IMR-90 (cell line): ENCODE results near the gene FAM83B. TPM values are rescaled to one million over a fixed set of nuclear protein-coding genes. Genes with fewer than 3 reads are reported as not detected.
A peak's percentile ranks its signal among the peaks of the same experiment; 100 is the strongest.

Experiments used
- ATAC-seq: fragments of 200-7000 bp; cut with Tn5 transposase; 2 replicates; pipeline ENCODE4 v1.9.1; 2020; ENCODE audit warnings: low read depth, mild to moderate bottlenecking, moderate library complexity
- BruUV-seq: library from RNA; stranded (reverse); fragments of 400-500 nt; replicated peaks from 2 replicates; lab custom pipeline; 2021; lab: Mats Ljungman, UMichigan
- CTCF ChIA-PET: fragments of 300-600 bp; formaldehyde crosslinking; extraction: SDS; loops from one replicate; lab custom pipeline; 2021; ENCODE audit warnings: antibody characterized with exemption; lab: Yijun Ruan, JAX
- POLR2A ChIA-PET: fragments of 300-600 bp; sonication (Branson Sonifier 250); formaldehyde crosslinking; loops from one replicate; lab custom pipeline; 2022; ENCODE audit warnings: antibody characterized with exemption; ENCODE audit not compliant: unreplicated experiment; lab: Charles Lee
- DNase-seq: peaks from one replicate; pipeline ENCODE4 v3.0.0; 2013
- H2AFZ ChIP-seq: replicated peaks from 2 replicates; pipeline ENCODE3; 2013; ENCODE audit warnings: low read length, mild to moderate bottlenecking; ENCODE audit not compliant: poor library complexity
- H2AK5ac ChIP-seq: 2 replicates; pipeline ENCODE4 v1.6.1; 2013; ENCODE audit warnings: low read depth, low read length, inconsistent platforms
- H2AK9ac ChIP-seq: replicated peaks from 2 replicates; pipeline ENCODE3; 2013; ENCODE audit warnings: mild to moderate bottlenecking, low read depth, low read length, moderate library complexity; ENCODE audit not compliant: poor library complexity
- H2BK120ac ChIP-seq: 2 replicates; pipeline ENCODE4 v1.6.1; 2013; ENCODE audit warnings: low read depth, low read length, inconsistent platforms
- H2BK15ac ChIP-seq: 3 replicates; pipeline ENCODE4 v1.6.1; 2013; ENCODE audit warnings: low read depth, low read length, inconsistent platforms
- H2BK20ac ChIP-seq: 2 replicates; pipeline ENCODE4 v1.6.1; 2013; ENCODE audit warnings: low read depth, mild to moderate bottlenecking, inconsistent platforms, low read length, moderate library complexity
- H2BK5ac ChIP-seq: 2 replicates; pipeline ENCODE4 v1.6.1; 2013; ENCODE audit warnings: mild to moderate bottlenecking, low read depth, low read length, inconsistent platforms; ENCODE audit not compliant: poor library complexity, severe bottlenecking
- H3K14ac ChIP-seq: replicated peaks from 2 replicates; pipeline ENCODE4 v1.6.1; 2013; ENCODE audit warnings: low read depth, low read length, inconsistent platforms
- H3K18ac ChIP-seq: 2 replicates; pipeline ENCODE4 v1.6.1; 2013; ENCODE audit warnings: low read depth, low read length, control low read depth
- H3K23ac ChIP-seq: 2 replicates; pipeline ENCODE4 v1.6.1; 2013; ENCODE audit warnings: low read depth, low read length, inconsistent platforms
- H3K27ac ChIP-seq: 2 replicates; pipeline ENCODE4 v1.5.1; 2013; ENCODE audit warnings: mild to moderate bottlenecking, control low read depth, low read length; ENCODE audit not compliant: insufficient read depth
- H3K27me3 ChIP-seq: 2 replicates; pipeline ENCODE4 v1.6.1; 2013; ENCODE audit warnings: low read length; ENCODE audit not compliant: control insufficient read depth, insufficient read depth
- H3K36me3 ChIP-seq: 2 replicates; pipeline ENCODE4 v1.6.1; 2013; ENCODE audit warnings: low read length, mixed read lengths; ENCODE audit not compliant: control insufficient read depth, insufficient read depth
- H3K4ac ChIP-seq: 2 replicates; pipeline ENCODE4 v1.6.1; 2013; ENCODE audit warnings: low read depth, low read length, inconsistent platforms
- H3K4me1 ChIP-seq: 2 replicates; pipeline ENCODE4 v1.6.1; 2013; ENCODE audit warnings: low read length, mixed read lengths; ENCODE audit not compliant: control insufficient read depth, insufficient read depth
- H3K4me2 ChIP-seq: 2 replicates; pipeline ENCODE4 v1.6.1; 2013; ENCODE audit warnings: low read depth, mild to moderate bottlenecking, control low read depth, low read length, moderate library complexity
- H3K4me3 ChIP-seq: 2 replicates; pipeline ENCODE4 v1.5.1; 2013; ENCODE audit warnings: low read depth, mild to moderate bottlenecking, control low read depth, low read length, moderate library complexity; ENCODE audit not compliant: insufficient read depth
- H3K56ac ChIP-seq: 2 replicates; pipeline ENCODE4 v1.6.1; 2013; ENCODE audit warnings: low read length, inconsistent platforms; ENCODE audit not compliant: insufficient read depth; ENCODE audit errors: extremely low read depth
- H3K79me1 ChIP-seq, 2 experiments: 2 replicates each; pipeline ENCODE4 v1.6.1; 2013; ENCODE audit warnings: low read length in 2 of 2, inconsistent platforms in 1 of 2, low read depth in 1 of 2
- H3K9ac ChIP-seq: 2 replicates; pipeline ENCODE4 v1.6.1; 2013; ENCODE audit warnings: low read depth, low read length, control low read depth
- H3K9me1 ChIP-seq: 2 replicates; pipeline ENCODE4 v1.6.1; 2013; ENCODE audit warnings: low read length, inconsistent platforms; ENCODE audit not compliant: insufficient read depth
- H3K9me3 ChIP-seq: 2 replicates; pipeline ENCODE4 v1.6.1; 2013; ENCODE audit warnings: low read length; ENCODE audit not compliant: control insufficient read depth, insufficient read depth
- H4K20me1 ChIP-seq: 2 replicates; pipeline ENCODE4 v1.6.1; 2013; ENCODE audit warnings: low read length, inconsistent platforms; ENCODE audit not compliant: insufficient read depth
- H4K5ac ChIP-seq: 2 replicates; pipeline ENCODE4 v1.6.1; 2013; ENCODE audit warnings: mild to moderate bottlenecking, low read depth, low read length, control low read depth
- H4K8ac ChIP-seq, 2 experiments: 2 replicates each; pipeline ENCODE4 v1.6.1; 2013; ENCODE audit warnings: low read depth in 2 of 2, low read length in 2 of 2, control low read depth in 1 of 2, inconsistent platforms in 1 of 2
- H4K91ac ChIP-seq: 2 replicates; pipeline ENCODE4 v1.6.1; 2013; ENCODE audit warnings: low read depth, low read length, inconsistent platforms; ENCODE audit not compliant: insufficient read depth
- CHD1 ChIP-seq: IDR thresholded peaks from 2 replicates; pipeline ENCODE4 v1.6.1; 2012; ENCODE audit warnings: low read depth, low read length, improper control_type of control experiment
- FOS ChIP-seq: fragments of 150-350 bp; IDR thresholded peaks from 2 replicates; pipeline ENCODE4 v1.6.1; 2016; ENCODE audit warnings: low read depth, low read length
- MAFK ChIP-seq: IDR thresholded peaks from 2 replicates; pipeline ENCODE4 v1.6.1; 2012; ENCODE audit warnings: low read depth, low read length, improper control_type of control experiment
- MXI1 ChIP-seq: IDR thresholded peaks from 2 replicates; pipeline ENCODE4 v1.6.1; 2012; ENCODE audit warnings: low read depth, mild to moderate bottlenecking, low read length, moderate library complexity, borderline replicate concordance
- RCOR1 ChIP-seq: IDR thresholded peaks from 2 replicates; pipeline ENCODE4 v1.6.1; 2012; ENCODE audit warnings: mild to moderate bottlenecking, low read length, improper control_type of control experiment; ENCODE audit not compliant: insufficient replicate concordance
- RFX5 ChIP-seq: IDR thresholded peaks from 2 replicates; pipeline ENCODE4 v1.8.0; 2012; ENCODE audit warnings: low read depth, mild to moderate bottlenecking, low read length, moderate library complexity
- USF2 ChIP-seq: fragments of 150-350 bp; IDR thresholded peaks from 2 replicates; pipeline ENCODE4 v1.6.1; 2017; ENCODE audit warnings: mild to moderate bottlenecking, antibody characterized with exemption, low read length, low read depth
- WGBS, 2 experiments: methylation state at CpG; one replicate each; pipeline versions ENCODE4 v1.1.5 to v1.1.7; 2013; ENCODE audit warnings: missing lambda C conversion rate in 2 of 2; ENCODE audit not compliant: insufficient read length in 1 of 2; ENCODE audit errors: extremely low coverage in 2 of 2; 5-methylcytosine and 5-hydroxymethylcytosine counted together
- dilution Hi-C: fragments of 300-500 bp; cut with HindIII; formaldehyde crosslinking; loops from one replicate; pipeline ENCODE4 v1.14.3; 2018; ENCODE audit warnings: low sequenced_read_pairs; ENCODE audit not compliant: unreplicated experiment
- in situ Hi-C: fragments of 300-500 bp; cut with MboI; formaldehyde crosslinking; loops from 3 replicates; pipeline ENCODE4 v1.14.3; 2019; ENCODE audit warnings: low sequenced_read_pairs, inconsistent platforms, mixed read lengths
- intact Hi-C: fragments of 100-400 bp; cut with micrococcal nuclease; formaldehyde crosslinking; loops from 2 replicates; pipeline ENCODE4 v1.10.0; 2022
- polyA plus RNA-seq, 3 experiments: library from polyadenylated mRNA; depleted of rRNA; stranded (reverse); fragments of >200 nt; gene quantifications; 2 replicates each; pipeline ENCODE4 v1.2.3, GENCODE V29; 2012; ENCODE audit warnings: low replicate concordance in 1 of 3
- total RNA-seq: library from RNA; depleted of rRNA; stranded (reverse); fragments of >200 nt; gene quantifications from 2 replicates; pipeline ENCODE4 v1.2.3, GENCODE V29; 2012

The FAM83B gene
- total and polyA plus RNA-seq, 2 of the 4 experiments (the other 2 are of a cell fraction), result 0.02 to 0.18 TPM

- Histone ChIP-seq H4K91ac (no peak overlapping the region; the same call in 1 of the 2 replicates), H2BK15ac (peak overlapping the region; percentile 29; the same call in 1 of the 3 replicates), H3K4me2 (peak overlapping the region; percentile 68; the same call in 1 of the 2 replicates), H4K8ac (peak overlapping the region in 1 of 2 experiments; percentile 73; a peak in 1 of 4 replicates), H3K4me3 (no peak overlapping the region), H3K79me1 (no peaks in the 10 kb centered on the region), H3K36me3 (no peaks in the 10 kb centered on the region), H2AK5ac (no peak overlapping the region), H3K4me1 (peaks cover 15% of the 10 kb centered on the region), H2BK120ac (peak overlapping the region; percentile 93), H4K20me1 (no peaks in the 10 kb centered on the region), H2AFZ (no peak overlapping the region), H3K14ac (no peak overlapping the region), H3K9me1 (peaks cover 7% of the 10 kb centered on the region; the same call in 1 of the 2 replicates), H2AK9ac (no peak overlapping the region), H3K4ac (no peak overlapping the region; the same call in 1 of the 2 replicates), H3K27ac (no peak overlapping the region), H3K27me3 (no peaks in the 10 kb centered on the region), H3K18ac (peak overlapping the region; percentile 87; the same call in 1 of the 2 replicates), H2BK5ac (peak overlapping the region; percentile 73), H3K56ac (no peak overlapping the region), H3K23ac (peak overlapping the region; percentile 55; the same call in 1 of the 2 replicates), H4K5ac (no peak overlapping the region; the same call in 1 of the 2 replicates), H3K9me3 (no peaks in the 10 kb centered on the region), H3K9ac (peak overlapping the region; percentile 46; the same call in 1 of the 2 replicates), H2BK20ac (peak overlapping the region; percentile 92)
- intact Hi-C loops, result loop anchor here (2.0 kb wide), 1 partner anchor 86 kb away; no protein-coding TSS in a partner anchor
- no TSS peak for BruUV-seq
- dilution Hi-C loops, result no loop called here
- TF ChIP-seq MXI1 (no peak), FOS (no peak), MAFK (no peak), RFX5 (no peak), RCOR1 (no peak), CHD1 (no peak), USF2 (no peak)
- ChIA-PET CTCF (interaction anchor here (0.6 kb wide), 1 partner anchor 18 kb away, joined by 4 read pairs; no protein-coding TSS in a partner anchor), POLR2A (no interaction called here)
- ATAC-seq (peak; percentile 85), DNase-seq (peak; percentile 51)
- in situ Hi-C loops, result no loop called here
- no CpG with 5 or more reads among the region's 1 CpG for WGBS, 2 experiments
These were observed 41.5 kb upstream of the FAM83B start for GRCh38 chr6:54805077-54805476.
